GM18505 (cell line): ENCODE measurements around the gene HK1.

Experiments used
- ATAC-seq: cut with Tn5 transposase; IDR thresholded peaks from one replicate; pipeline ENCODE4 v1.9.1; 2021; ENCODE audit not compliant: unreplicated experiment
- POLR2A ChIP-seq: IDR thresholded peaks from 4 replicates; pipeline ENCODE4 v1.6.1; 2011; ENCODE audit warnings: borderline replicate concordance; ENCODE audit not compliant: insufficient read depth, insufficient read length; ENCODE audit errors: extremely low read depth

HK1 gene

DNA sequence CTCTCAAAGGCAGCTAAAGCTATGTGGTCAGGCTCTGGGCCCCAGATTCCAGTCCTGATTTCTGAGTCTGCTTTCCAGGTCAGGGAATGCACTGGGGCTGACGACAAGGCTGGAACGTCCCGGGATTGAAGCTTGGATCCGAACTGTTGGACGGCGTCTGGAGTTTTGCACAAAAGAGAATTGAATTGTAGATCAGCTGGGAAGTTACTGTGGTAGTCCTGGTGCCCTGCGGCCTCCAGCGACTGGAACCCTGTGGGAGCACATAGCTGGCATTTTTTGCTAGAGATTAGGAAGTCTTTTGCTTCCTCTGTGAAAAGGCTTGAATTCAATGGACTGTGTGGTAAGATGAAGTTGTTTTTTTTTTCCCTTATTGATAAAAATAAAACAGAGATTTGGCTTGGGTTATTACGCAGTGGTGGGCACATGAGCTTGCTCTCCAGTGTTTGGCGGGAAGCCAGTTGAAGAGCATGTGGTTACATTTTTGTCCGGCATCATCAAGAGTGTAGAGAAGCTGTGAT, at the start of gene HK1:
TSS of gene HK1 (plus strand) at position 51 of the 518 bp plus-strand sequence.
- TF ChIP-seq POLR2A: no peak
- no peak for ATAC-seq

DNA sequence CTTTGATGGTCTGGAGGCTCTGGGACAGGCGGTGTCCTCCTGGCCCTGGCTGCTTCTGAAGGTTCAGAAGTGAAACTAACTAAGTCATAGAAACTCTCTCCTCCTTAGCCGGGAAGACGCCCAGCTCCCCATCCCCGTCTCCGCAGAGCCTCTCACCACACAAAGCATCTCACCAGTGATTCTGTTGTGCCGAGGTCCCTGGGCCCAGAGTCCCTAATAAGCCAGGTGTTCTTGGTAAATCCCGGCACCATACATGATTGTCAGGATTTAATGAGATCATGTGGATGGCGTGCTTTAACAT, 48.7 kb upstream of the HK1 start:
- ATAC-seq: no peak
- TF ChIP-seq POLR2A: peak; percentile 39

DNA sequence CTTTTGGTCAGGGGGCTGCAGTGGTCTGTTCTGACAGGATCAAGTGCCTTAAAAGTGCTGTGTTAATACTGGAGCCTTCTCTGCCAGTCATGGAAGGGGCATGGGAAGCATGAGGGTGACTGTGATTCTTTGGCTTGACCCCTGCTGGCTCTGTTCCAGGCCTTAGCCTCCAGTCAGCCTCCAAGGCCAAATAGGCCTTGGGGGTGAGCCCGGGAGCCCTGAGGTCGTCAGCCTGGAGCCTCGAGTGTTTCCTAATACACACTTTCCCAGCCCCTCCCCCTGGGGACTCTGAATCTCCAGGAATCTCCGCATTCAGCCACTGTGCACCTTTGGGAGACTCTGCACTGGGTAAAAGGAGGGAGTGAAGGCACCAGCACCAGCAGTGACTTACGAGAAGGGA, 48.2 kb upstream of the HK1 start:
- TF ChIP-seq POLR2A: no peak
- no peak for ATAC-seq

DNA sequence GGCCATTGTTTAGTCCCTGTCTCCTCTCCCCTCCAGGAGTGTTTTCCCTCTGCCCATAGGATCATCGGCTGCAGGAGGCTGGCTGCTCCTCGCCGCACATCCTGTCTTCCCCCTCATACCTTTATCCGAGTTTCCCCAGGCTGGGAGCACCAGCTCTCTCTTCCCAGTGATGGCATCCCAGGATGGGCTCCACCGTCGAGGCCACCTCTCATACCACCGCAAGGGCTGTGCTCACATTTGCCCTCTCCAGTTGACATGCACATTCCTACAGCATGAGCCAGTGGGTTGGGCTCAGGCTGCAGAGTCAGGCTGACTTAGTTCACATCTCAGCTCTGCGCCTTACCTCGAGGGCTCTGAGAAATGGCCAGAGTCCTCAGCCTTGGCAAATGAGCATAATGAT, 46.0 kb upstream of the HK1 start:
- no peak for TF ChIP-seq POLR2A
- ATAC-seq: no peak

DNA sequence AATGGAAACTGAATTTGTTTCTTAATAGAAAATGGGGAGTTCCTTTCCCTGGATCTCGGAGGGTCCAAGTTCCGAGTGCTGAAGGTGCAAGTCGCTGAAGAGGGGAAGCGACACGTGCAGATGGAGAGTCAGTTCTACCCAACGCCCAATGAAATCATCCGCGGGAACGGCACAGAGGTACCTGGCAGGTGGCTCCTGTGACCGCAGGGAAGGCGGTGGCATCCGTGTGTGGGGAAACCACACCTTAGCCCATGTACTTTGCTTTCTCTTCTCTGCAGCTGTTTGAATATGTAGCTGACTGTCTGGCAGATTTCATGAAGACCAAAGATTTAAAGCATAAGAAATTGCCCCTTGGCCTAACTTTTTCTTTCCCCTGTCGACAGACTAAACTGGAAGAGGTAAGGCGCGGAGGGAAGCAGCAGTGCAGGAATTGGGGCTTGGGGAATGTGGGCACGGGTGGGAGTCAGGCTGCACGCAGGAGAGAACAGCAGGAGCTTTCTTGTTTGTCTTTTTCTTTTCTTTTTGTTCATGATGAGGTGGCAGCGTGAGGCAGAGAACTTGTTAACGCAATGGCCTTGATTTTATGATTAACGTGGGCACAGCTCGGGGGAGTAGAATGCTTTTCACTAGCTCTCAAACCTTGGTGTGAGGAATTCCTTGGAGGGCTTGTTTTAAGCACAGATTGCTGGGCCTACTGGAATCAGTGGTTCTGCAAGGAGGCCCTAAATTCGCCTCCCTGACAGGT, 45.4 kb upstream of the HK1 start:
- TF ChIP-seq POLR2A: no peak
- no peak for ATAC-seq

DNA sequence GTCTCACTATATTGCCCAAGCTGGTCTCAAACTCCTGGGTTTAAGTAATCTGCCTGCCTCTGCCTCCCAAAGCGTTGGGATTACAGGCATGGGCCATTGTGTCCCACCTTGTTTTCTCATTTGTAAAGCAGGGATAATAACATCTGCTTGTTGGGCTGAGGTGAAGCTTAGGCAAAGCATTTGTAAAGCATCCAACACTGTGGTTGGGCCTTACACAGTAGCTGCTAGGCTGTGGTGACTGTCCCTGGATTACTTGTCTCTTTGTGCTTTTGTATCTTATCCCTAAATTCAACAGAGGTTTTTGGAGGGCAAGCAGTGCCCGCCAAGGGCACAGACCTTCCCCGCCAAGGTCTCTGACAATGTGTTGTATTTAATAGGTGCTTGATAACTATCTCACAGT, 43.8 kb upstream of the HK1 start:
- ATAC-seq: no peak
- TF ChIP-seq POLR2A: no peak

DNA sequence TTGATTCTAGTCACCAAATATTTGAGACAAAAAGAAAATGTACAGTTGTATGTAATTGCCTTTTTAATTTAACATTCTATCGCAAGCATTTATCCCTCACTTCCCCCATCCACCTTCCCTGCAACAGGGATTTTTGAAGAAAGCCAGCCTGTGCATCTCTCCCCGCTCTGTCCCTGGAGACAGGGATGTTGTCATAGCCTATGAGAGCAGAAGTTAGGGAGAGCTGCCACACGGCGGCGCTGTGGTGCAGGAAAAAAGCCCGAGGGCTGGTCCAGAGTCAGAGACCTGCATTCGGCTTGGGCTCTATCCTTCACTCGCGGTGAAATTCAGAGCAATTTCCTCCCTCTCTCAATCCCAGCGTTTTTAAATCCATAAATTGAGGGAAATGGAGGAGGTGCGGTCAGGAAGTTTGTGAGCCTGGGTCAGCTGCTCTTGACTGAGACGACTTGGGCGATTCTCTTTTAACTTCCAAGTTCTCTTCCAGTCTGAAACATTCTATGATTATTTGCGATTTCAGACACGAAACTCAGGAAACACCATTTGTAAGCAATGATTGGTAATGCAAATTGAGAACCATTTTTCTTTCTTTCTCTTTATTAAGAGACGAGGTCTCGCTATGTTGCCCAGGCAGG, 40.7 kb upstream of the HK1 start:
- TF ChIP-seq POLR2A: no peak
- peak; percentile 90 for ATAC-seq

DNA sequence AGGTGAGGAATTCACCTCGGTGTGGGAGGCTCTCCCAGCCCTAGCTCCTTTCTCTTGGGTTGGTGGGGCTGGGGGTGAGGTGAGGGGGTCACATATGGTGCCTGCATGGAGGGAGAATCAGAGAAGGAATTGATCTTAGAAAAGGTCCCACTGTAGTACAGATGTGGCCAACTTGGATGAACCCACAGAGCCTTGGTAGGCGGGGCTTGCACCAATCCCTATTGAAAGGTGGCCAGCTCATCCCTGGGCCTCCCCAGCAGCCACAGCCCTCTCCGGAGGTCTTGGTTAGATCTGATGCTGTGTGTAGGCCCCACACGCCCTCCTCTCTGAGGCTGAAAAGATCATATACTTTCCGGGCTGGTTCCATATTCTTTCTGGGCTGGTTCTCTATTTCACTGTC, 39.2 kb upstream of the HK1 start:
- no peak for ATAC-seq
- no peak for TF ChIP-seq POLR2A

DNA sequence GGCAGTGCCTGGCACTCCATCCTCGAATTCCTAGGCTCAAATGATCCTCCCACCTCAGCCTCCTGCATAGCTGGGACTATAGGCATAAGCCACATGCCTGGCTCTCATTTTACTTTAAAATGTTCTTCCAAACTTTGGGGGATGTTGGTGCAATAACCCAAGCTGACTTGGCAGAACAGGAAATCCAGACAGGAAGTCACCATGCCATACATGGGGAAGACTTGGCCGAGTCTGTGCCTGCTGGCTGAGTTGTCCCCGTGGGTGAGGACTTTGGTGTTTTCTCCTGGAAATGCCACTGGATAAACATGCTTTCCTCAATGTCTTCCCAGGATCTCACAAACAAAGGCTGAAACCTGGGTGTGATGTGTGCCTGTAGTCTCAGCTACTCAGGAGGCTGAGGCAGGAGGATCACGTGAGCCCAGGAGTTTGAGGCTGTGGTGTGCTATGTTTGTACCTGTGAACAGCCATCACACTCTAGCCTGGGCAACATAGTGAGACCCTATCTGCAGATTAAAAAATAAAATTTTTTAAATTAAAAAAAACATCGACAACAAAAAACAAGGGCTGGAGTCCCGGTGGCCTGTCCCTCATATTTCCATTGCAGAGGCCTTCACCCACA, 38.4 kb upstream of the HK1 start:
- ATAC-seq: no peak
- TF ChIP-seq POLR2A: no peak

DNA sequence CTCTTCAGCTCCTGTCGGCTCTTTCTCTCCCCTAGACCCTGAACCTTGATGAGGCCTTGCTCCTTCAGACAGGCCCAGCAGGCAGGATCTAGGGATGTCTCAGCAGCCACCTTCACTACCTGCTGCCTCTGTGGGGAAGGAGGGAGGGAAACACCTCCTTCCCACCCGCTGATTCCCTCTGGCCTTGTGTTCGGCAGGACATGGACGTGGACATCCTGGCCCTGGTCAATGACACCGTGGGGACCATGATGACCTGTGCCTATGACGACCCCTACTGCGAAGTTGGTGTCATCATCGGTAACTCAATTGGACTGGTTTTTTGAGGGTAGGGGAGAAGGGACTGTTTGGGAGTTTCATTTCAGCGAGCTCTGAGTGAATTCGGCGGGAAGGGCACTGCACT, 37.8 kb upstream of the HK1 start:
- no peak for TF ChIP-seq POLR2A
- no peak for ATAC-seq

DNA sequence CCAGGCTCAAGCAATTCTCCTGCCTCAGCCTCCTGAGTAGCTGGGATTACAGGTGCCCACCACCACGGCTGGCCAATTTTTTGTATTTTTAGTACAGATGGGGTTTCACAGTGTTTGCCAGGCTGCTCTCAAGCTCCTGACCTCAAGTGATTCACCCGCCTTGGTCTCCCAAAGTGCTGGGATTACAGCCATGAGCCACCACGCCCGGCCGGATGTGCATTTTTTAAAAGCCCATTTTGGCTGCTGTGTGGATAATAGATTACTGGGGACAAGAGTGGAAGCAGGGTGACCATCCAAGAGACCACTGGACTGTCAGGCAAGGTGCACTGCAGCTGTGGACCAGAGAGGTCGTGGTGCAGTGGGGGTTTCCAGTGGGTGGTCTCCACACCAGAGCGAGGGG, 36.7 kb upstream of the HK1 start:
- ATAC-seq: no peak
- TF ChIP-seq POLR2A: no peak

DNA sequence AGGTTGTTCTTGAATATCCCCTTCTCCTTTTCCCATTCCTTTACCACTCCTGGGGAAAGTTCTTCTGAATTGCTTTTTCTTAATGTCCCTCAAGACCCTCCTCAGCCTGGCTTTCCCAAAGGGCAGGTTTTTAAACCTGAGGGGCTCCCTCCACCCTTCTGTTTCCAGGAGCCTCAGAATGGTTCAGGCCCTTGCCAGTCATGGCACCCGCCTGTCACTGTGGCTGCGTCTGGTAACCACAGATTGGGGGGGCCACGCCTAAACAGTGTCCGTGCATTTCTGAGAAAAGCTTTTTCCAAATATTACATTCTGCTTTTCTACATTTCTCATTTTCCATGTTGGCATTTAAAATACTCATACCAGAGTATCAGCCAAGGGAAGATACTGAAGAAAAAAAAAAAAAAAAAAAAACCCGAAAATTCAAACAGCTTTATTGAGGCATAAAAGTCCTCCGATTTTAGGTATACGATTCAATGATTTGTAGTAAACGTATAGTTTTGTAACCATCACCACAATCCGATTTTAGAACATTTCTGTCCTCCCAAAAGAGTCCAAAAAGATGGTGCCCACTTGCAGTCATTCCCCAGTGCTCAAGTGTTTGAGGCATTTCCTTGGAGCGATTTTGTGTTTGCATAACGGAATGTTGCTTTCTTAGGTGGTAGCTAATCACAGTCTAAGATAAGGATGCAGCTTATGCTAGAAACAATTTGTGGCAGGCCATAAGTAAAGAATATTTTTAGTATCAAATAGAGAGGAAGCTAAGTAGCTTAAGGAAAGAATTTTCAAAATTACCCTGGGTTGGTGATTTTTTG, 36.0 kb upstream of the HK1 start:
- no peak for TF ChIP-seq POLR2A
- no peak for ATAC-seq

DNA sequence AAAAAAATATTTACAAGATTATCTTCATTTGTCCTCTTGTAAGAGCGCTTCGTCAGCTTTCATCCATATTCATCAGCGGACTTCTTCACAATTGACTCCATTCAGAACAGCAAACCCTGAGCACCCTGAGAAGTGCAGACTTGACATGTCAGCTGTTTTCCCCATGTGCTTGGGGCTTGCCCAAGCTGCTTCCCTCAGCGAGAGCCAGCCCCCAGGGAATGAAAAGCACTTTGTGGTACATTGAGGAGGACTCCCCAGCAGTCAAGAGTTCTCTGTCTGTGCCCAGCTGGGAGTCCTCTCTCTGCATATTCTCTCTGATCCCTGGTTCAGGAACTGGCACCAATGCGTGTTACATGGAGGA, 35.5 kb upstream of the HK1 start:
- ATAC-seq: no peak
- TF ChIP-seq POLR2A: no peak
